HG03432 (cell line): ENCODE data around the gene HOXC6.

Experiments
- ATAC-seq: cut with Tn5 transposase; IDR thresholded peaks from one replicate; pipeline ENCODE4 v1.9.1; 2021; ENCODE audit warnings: mild to moderate bottlenecking, moderate library complexity; ENCODE audit not compliant: unreplicated experiment

HOXC6 gene

GRCh38 chr12:54051874-54052437 is 23.7 kb downstream of the HOXC6 start:
- ATAC-seq = no peak

DNA sequence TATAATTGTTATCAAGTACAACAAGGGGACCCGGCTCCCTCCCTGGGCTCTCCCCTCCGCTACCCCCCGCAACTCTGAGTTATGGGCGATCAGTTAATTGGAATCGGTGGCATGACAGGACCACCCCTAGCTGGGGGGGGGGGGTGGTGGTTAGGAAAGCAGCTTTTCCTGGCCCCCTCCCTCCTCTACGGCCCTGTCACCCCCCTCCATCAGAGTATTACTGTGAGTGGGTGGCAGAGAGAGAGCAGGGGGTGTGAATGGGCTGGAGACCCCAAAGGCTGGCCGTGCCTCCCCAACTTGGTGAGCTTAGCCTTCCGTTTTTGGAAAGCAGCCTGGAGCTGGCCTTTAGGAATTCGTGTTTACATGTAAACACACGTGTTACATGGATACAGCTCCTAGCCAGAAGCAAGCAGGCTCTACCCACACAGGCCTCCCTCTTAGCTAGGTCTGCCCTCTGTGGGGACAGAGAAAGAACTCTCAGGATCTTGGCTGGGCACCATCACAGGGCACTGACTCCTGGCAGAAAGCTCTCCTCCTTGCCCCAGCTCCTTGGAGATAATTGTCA is 24.3 kb downstream of the HOXC6 start:
- no peak for ATAC-seq

- peak; percentile 79 for ATAC-seq
These were observed 24.9 kb downstream of the HOXC6 start for GRCh38 chr12:54053003-54053750.

DNA sequence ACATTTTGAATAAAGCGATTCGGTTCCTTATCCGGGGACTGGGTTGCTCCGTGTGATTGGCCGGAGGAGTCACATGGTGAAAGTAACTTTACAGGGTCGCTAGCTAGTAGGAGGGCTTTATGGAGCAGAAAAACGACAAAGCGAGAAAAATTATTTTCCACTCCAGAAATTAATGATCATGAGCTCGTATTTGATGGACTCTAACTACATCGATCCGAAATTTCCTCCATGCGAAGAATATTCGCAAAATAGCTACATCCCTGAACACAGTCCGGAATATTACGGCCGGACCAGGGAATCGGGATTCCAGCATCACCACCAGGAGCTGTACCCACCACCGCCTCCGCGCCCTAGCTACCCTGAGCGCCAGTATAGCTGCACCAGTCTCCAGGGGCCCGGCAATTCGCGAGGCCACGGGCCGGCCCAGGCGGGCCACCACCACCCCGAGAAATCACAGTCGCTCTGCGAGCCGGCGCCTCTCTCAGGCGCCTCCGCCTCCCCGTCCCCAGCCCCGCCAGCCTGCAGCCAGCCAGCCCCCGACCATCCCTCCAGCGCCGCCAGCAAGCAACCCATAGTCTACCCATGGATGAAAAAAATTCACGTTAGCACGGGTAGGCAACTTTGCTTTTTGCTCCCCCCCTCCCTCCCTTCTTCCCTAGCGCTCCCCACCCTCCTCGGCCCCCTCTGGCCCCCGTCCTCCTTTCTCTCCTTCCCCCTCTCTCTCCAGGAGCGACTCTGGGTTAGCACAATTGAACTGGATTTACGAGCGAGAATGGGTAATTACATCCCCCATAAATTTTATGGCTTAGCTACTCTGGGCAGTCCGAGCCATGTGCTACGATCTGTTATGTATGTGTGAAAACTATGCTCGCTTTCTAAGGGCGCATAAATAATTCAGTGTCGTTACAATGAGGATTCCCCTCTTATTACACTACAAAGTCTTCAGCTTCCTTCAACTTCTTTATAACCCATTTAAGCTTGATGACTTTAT is 25.8 kb downstream of the HOXC6 start, which contains the start of gene HOXC4:
TSS of gene HOXC4 (plus strand) at position 85 of the 991 bp plus-strand sequence. CDS start at position 173, 88 bp downstream.
- ATAC-seq = peak; percentile 64

DNA sequence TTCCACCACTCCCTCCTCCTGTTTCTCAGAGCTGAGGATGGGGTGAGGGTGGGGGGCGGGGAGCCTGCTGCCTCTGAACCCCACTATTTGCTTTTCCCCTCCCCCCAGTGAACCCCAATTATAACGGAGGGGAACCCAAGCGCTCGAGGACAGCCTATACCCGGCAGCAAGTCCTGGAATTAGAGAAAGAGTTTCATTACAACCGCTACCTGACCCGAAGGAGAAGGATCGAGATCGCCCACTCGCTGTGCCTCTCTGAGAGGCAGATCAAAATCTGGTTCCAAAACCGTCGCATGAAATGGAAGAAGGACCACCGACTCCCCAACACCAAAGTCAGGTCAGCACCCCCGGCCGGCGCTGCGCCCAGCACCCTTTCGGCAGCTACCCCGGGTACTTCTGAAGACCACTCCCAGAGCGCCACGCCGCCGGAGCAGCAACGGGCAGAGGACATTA is 26.5 kb downstream of the HOXC6 start:
- ATAC-seq = no peak

DNA sequence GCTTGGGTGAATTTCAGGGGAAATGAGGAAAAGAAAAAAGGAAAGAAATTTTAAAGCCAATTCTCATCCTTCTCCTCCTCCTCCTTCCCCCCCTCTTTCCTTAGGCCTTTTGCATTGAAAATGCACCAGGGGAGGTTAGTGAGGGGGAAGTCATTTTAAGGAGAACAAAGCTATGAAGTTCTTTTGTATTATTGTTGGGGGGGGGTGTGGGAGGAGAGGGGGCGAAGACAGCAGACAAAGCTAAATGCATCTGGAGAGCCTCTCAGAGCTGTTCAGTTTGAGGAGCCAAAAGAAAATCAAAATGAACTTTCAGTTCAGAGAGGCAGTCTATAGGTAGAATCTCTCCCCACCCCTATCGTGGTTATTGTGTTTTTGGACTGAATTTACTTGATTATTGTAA is 27.3 kb downstream of the HOXC6 start:
- no peak for ATAC-seq

- ATAC-seq = no peak
These were observed 27.9 kb downstream of the HOXC6 start for GRCh38 chr12:54056110-54056509.

DNA sequence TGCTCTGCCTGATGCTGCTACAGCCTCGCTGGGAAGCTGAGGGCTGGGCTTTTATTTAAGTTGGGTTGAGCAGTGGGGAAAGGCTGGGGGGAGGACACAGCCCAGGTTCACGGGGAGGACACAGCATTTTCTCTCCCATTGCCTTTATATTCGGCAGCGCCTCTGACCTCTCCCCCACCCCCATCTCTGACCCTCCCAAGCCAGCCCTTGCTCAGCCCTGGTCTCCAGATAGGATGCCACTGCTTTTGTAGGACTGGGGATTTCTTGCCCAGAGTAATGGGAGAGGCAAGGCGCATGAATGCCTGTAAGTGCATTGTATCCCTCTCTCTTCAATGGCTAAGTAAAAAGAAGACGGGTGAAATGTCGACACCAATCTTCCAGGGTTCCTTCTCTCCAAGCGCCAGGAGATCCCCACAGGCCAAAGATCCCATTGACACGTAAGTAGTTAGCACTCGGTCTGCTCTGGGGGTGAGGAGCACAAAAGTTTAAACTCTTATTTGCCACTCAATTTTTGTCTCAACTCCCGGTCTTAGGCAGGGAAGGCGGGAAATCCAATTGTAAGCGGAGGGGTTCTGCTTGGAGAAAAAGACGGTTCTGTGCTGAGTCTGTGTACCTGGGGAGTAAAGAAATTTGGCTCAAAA is 30.0 kb downstream of the HOXC6 start:
- no peak for ATAC-seq

DNA sequence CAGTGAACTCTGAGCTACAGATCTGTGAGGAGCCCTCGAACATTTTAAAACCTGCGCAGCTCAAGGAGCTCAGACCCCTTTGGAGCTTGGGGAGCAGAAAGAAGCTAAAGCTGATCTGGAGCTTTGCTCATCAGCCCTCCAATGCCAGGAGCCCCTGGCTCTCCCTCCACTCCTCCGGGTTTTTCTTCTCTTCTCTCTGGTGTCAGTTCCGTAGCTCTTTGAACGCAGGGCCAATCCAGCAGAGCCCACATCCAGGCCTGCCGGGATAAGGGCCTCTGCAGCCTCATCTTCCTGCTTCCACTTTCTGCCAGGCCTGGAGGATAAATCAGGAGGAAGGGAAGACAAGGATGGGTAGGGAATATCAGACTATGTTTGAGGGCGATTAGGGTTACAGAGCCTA is 31.4 kb downstream of the HOXC6 start:
- no peak for ATAC-seq

DNA sequence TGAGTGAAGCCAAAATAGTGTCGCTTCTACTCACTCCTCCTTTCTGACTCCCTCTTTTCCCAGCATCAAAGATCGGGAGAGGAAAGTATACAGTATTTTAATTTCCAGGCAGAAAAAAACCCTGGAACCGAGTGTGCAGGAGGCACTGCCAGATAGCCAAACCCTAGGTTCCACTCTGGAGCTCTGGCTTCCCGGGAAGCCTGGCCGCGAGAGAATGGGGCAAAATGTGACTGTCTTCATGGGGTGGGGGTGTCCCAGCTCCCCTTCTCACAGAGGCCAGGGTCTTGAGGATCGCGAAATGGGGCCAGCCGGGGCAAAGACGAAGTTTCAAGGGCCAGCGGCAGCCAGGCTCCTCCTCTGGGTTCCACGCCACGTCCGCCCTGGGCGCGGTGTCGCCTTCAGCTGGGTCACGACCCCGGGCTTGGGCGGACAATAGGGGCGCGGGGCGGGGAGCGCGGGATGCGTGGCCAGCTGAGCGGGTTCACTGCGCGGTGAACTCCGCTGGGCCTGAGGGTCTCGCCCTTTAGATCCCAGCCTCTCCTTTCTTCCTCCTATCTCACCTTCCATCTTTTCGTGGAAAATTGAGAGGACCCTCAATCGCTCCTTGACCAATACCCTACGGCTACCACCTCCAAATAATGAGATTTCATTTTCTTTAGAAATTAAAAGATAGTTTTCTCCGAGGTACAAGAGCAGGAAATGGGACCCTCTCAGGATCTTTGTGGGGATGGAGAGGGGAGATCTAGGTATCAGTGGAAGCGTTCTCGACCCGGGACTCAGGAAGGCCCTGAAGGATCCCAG is 32.1 kb downstream of the HOXC6 start:
- no peak for ATAC-seq

- ATAC-seq = no peak
These were observed 32.9 kb downstream of the HOXC6 start for GRCh38 chr12:54060975-54061778.

- ATAC-seq = no peak
These were observed 37.4 kb downstream of the HOXC6 start for GRCh38 chr12:54065677-54066076.

GRCh38 chr12:54066408-54066807 is 38.2 kb downstream of the HOXC6 start:
- ATAC-seq = no peak

DNA sequence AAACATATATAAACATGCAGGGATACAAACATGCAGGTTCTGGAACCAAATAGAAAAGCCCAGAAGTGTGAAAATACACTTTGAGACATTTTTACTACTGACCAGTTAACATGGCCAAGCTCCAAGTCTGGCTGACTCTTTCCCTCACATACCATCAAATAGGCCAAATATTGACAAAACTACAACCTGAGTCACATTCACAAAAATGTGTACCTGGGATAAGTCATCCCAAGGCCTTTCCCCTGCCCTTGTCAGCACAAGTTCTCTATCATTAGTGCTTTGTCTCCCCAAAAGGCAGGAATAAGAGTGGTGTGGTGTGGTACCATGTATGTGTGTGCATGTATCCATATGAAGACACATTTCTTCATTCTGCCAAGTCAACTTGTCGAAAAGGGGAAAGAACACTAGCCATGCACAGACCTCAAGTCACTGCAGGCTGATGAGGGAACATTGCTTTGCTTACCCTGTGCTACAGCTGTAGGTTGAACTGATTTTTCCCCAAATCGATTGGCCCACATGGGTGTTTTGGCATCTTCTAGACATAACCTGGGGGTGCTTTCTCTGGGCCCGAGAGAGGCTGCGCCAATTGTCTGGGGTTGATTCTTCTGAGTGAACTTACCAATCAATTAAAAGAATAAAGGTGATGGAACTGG is 40.3 kb downstream of the HOXC6 start:
- ATAC-seq = no peak

DNA sequence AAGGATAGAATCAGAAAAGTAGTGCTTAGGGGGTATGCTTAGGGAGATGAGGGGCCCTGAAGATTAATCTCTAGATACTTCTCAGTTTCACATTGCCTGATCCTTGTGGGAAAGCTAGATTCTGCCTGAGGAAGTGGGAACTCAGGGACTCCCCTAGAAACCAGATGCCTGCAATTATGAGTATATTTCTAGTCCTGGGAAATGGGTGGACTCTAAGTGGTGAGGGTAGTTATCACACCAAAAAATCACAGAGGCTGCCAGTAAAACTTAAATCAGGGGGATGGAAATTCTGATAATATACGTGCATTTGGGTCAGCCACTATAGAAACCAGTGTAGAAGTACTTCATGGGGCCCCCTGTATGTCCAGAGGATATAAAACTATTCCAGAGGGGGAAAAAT is 43.7 kb downstream of the HOXC6 start:
- no peak for ATAC-seq

DNA sequence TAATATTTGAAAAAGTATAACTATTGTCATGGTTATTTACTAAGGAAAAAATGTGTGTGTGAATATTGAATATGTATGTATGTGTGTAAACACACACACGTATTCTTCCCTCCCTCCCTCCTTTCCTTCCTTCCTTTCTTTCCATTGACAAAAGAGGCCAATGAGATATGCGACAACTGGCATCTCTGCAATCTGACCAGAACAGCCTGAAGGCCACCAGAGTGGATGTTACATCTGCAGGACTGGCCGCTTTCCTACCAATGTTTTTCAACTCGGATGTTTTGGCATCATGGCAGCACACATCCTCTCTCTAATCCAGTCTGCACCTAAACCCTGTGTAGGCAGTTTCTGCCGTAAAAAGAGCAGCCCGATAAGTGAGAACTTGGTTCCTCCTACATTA is 46.1 kb downstream of the HOXC6 start:
- ATAC-seq = no peak

DNA sequence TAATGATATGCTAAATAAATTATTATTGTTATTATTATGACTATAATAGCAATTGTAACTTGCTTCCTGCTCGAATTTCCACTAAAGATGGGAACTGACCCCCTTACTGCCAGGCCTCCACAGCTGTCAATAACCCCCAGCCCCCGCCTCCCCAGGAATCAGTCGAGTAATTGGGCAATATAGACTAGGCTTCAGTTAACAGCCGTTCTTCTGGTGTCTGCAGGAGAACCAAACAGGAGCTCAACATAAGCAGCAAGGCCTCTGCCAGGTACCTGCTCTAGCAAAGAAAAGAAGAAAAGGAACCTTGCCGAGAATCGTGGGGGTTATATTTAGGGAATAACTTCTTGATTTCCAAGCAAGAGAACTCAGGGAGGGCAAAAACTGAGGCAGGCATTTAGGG is 47.2 kb downstream of the HOXC6 start:
- no peak for ATAC-seq

DNA sequence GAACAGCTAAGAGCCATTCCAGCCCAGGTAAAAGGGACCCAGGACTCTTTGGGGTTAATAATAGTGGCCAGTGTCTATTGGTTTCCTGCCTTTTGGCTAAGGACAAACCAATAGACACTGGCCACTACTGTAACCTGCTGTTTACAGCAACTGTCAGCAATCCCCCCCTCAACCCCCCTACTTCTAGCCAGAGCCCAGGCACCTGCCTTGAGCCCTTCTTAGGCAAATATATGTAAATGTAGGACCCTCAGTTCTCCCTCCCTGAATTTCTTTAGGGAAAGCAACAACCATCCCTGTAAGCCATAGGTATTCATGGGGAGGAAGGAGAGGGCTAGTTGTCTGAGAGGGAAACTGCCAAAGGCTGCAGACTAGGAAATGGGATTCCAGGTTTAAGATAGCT is 47.7 kb downstream of the HOXC6 start:
- ATAC-seq = no peak
